Kidney glomerular epithelial cell (primary cell): ENCODE measurements around the gene LSM3.

Experiments
- DNase-seq: peaks from one replicate; lab custom pipeline; 2025; lab: John Stamatoyannopoulos, UW

The LSM3 gene

DNA sequence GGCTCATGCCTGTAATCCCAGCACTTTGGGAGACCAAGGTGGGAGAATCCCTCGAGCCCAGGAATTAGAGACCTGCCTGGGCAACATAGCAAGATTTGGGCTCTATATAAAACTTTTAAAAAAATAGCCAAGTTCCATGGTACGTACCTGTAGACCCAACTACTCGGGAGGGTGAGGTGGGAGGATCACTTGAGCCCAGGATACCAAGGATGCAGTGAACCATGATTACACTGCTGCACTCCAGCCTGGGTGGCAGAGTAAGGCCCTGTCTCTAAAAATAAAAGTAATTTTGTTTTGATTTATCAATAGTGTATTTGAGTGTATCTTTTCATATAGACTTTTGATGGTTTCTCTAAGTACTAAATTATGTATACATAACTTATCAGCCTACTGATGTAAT, 63.1 kb downstream of the LSM3 start:
- no peak for DNase-seq

DNA sequence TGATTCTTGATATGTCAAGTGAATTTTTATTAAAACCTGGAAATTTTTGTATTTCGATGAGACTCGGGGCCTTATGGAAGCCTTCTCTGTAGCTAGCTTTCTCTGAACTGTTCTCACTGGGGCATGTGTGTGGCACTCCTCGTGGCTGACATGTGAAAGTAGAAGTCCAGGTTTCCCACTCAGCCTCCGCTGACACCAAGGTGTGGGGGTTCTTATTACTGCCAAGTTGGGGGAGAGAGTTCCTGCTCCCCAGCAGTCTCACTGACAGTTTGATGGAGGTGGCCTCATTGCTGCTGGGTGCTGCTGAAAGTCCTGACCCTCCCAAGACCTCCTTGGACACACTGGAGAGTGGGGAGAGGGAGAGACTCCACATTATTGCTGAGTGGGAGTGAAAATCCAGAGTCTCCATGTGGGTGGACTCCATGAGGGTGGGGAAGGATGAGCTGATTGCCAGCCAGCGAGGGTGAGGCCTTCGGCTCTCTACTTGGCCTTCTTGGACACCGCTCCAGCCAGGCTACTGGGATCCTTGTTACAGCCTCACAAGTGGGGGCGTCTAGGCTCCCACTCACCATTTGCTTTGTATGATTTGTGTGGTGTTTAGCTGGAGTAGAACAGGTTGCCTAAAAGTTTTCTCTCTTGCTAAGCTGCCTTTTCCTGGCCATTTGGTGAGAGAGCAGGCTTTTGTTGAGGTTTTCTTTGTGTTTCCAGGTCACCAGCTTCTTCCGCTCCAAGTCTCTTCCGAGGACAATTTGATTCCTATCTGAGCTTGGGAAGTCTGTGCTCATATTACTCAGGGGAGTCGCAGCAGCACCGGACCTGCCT, 64.1 kb downstream of the LSM3 start:
- no peak for DNase-seq

DNA sequence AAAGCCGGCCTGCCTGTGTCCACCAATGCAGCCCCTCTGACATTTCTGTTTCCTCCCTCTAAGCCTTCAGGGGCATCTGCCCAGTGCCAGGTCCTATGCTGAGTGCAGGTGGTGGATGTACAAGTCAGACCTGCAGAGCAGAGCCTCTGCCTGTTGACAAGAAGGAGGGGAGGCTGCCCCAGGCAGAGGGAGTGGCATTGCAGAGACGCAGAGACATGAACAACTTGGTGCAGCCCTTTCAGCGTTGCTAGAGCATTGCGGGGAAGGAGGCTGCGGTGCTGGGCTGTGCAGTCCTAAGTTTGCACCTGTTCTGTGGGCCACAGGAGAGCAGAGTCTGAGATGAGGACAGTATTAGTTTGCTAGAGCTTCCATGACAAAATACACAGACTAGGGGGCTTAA, 65.2 kb downstream of the LSM3 start:
- no peak for DNase-seq

GRCh38 chr3:14244521-14245247, 66.1 kb downstream of the LSM3 start:
- DNase-seq: no peak

GRCh38 chr3:14245248-14245639, 66.6 kb downstream of the LSM3 start:
- no peak for DNase-seq

GRCh38 chr3:14245822-14246221, 67.2 kb downstream of the LSM3 start:
- peak; percentile 47 for DNase-seq

GRCh38 chr3:14246414-14246813, 67.8 kb downstream of the LSM3 start:
- no peak for DNase-seq

- DNase-seq: no peak
Measured at GRCh38 chr3:14248477-14248848, 69.8 kb downstream of the LSM3 start.

DNA sequence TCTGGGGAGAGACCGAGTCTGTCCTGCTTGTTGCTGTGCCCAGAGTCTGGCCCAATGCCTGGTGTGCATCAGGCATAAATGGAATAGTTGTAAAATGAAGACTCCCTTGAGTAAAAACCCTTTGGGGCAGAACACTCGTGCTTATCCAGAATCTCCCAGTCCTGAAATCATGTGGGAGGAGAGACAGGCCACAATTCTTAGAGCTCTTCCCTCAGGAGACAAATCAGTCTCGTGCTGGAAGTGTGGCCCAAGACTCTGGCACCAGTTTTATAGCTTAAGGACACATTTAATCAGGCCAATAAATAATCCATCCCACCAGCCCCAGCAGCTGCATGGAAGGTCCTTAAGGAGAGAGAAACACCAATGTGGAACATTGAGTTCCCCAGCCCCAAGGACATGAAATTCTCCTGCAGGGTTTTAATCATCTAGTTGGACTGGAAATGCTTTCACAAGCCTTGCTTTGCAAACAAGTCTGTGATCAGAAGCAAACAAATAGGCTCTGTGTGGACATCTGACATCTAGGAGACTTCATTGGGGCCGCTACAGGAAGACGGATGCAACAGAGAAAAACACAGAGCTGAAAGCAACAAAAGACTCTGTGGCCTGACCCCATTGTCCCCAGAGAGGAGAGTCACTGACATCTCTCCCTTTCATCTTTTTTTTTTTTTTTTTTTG, 70.4 kb downstream of the LSM3 start:
- peak; percentile 59 for DNase-seq
